ENCODE results near the gene GARS1.
"Not testable (repeated sequence)": the region's sequence is repeated elsewhere in the genome, so short reads cannot be mapped to it uniquely, and the experiment has no call there.

The GARS1 gene

GRCh38 chr7:30575910-30576309, 18.8 kb upstream of the GARS1 start:
- no peak for DNase-seq

- no peak for DNase-seq
These were observed 11.5 kb upstream of the GARS1 start for GRCh38 chr7:30583181-30583580.

GRCh38 chr7:30584415-30584814, 10.3 kb upstream of the GARS1 start:
- no peak for DNase-seq

GRCh38 chr7:30584965-30585364, 9.7 kb upstream of the GARS1 start:
- DNase-seq: no peak

GRCh38 chr7:30585675-30586074, 9.0 kb upstream of the GARS1 start:
- no peak for DNase-seq

- not testable (repeated sequence) for DNase-seq
These were observed 7.1 kb upstream of the GARS1 start for GRCh38 chr7:30587547-30587946.

- no peak for DNase-seq
These were observed 5.6 kb upstream of the GARS1 start for GRCh38 chr7:30589111-30589510.

- no peak for DNase-seq
These were observed 584 bp upstream of the GARS1 start for GRCh38 chr7:30594048-30594539.

- no peak for DNase-seq
These were observed 847 bp downstream of the GARS1 start for GRCh38 chr7:30595436-30596013.

- no peak for DNase-seq
These were observed 1.4 kb downstream of the GARS1 start for GRCh38 chr7:30596014-30596641.

GRCh38 chr7:30596721-30597120, 2.0 kb downstream of the GARS1 start:
- DNase-seq: no peak

GRCh38 chr7:30598121-30598876, 3.6 kb downstream of the GARS1 start:
- no peak for DNase-seq

- no peak for DNase-seq
These were observed 10.2 kb downstream of the GARS1 start for GRCh38 chr7:30604901-30605300.

GRCh38 chr7:30605832-30606231, 11.2 kb downstream of the GARS1 start:
- DNase-seq: no peak

GRCh38 chr7:30612658-30613265, 18.1 kb downstream of the GARS1 start:
- no peak for DNase-seq

GRCh38 chr7:30613366-30614325, 19.0 kb downstream of the GARS1 start:
- DNase-seq: no peak

GRCh38 chr7:30616318-30616717, 21.6 kb downstream of the GARS1 start:
- DNase-seq: no peak

- no peak for DNase-seq
These were observed 22.7 kb downstream of the GARS1 start for GRCh38 chr7:30617359-30617758.

- no peak for DNase-seq
These were observed 23.5 kb downstream of the GARS1 start for GRCh38 chr7:30618080-30618676.

- no peak for DNase-seq
These were observed 24.3 kb downstream of the GARS1 start for GRCh38 chr7:30618961-30619360.

- no peak for DNase-seq
These were observed 30.6 kb downstream of the GARS1 start for GRCh38 chr7:30625283-30625682.

- DNase-seq: no peak
These were observed 32.3 kb downstream of the GARS1 start for GRCh38 chr7:30627026-30627425.
